ENCODE measurements around the gene ZNF653.
"Not testable (repeated sequence)": the region's sequence is repeated elsewhere in the genome, so short reads cannot be mapped to it uniquely, and the experiment has no call there.

The ZNF653 gene

DNA sequence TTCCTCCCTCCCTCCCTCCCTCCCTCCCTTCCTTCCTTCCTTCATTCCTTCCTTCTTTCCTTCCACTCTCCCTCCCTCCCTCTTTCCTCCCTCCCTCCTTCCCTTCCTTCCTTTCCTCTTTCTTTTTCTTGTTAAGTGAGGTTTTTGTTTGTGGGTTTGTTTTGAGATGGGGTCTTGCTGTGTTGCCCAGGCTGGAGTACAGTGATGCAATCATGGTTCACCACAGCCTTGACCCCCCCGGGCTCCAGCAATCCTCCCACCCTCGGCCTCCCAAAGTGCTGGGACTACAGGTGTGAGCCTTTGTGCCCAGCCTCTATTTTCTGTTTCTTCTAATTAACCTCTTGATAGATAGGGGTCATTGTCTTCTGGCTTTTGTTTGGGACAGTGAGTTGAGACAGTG is 44.2 kb downstream of the ZNF653 start:
- TF ChIP-seq, protein P1, sequence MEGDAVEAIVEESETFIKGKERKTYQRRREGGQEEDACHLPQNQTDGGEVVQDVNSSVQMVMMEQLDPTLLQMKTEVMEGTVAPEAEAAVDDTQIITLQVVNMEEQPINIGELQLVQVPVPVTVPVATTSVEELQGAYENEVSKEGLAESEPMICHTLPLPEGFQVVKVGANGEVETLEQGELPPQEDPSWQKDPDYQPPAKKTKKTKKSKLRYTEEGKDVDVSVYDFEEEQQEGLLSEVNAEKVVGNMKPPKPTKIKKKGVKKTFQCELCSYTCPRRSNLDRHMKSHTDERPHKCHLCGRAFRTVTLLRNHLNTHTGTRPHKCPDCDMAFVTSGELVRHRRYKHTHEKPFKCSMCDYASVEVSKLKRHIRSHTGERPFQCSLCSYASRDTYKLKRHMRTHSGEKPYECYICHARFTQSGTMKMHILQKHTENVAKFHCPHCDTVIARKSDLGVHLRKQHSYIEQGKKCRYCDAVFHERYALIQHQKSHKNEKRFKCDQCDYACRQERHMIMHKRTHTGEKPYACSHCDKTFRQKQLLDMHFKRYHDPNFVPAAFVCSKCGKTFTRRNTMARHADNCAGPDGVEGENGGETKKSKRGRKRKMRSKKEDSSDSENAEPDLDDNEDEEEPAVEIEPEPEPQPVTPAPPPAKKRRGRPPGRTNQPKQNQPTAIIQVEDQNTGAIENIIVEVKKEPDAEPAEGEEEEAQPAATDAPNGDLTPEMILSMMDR (IDR thresholded peaks at IDR 0.05; ENCODE audit: low read depth, low read length, missing control alignments), result no peak
- DNase-seq (ENCODE audit: extremely low read depth, low read depth), result no peak
- H3K4me3 ChIP-seq (replicated peaks; ENCODE audit: low read depth, low read length), result no peak overlapping the region

DNA sequence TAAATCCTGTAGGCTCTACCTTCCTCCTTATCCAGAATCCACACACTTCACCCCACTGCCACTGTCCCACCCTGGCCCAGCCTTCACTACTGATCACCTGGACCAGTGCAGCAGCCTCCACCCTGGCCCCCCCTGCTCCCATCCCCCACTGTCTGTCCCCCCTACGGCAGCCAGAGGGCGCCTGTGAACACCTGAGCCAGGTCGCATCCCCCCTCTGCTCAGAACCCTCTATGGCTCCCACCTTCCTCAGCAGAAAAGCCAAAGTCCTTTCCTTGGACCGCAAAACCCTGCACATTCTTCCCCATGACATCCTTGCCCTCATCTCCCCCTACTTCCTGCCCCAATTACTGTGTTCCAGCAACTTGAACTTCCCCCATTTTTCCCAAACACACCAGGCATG is 45.4 kb downstream of the ZNF653 start:
- no peak for DNase-seq (ENCODE audit: extremely low read depth, low read depth)
- H3K4me3 ChIP-seq (replicated peaks; ENCODE audit: low read depth, low read length), result no peak overlapping the region
- TF ChIP-seq, protein P1 (IDR thresholded peaks at IDR 0.05; ENCODE audit: low read depth, low read length, missing control alignments), result peak; percentile 41

- H3K4me3 ChIP-seq (replicated peaks; ENCODE audit: low read depth, low read length); DNase-seq (ENCODE audit: extremely low read depth, low read depth): not testable (repeated sequence)
Observed at GRCh38 chr19:11458912-11459311, 46.7 kb downstream of the ZNF653 start.

GRCh38 chr19:11458236-11458900 is 47.3 kb downstream of the ZNF653 start:
- H3K4me3 ChIP-seq (replicated peaks; ENCODE audit: low read depth, low read length), result no peak overlapping the region
- no peak for DNase-seq (ENCODE audit: extremely low read depth, low read depth)
- TF ChIP-seq, protein P1 (IDR thresholded peaks at IDR 0.05; ENCODE audit: low read depth, low read length, missing control alignments), result no peak

GRCh38 chr19:11457831-11458230 is 47.8 kb downstream of the ZNF653 start:
- DNase-seq (ENCODE audit: extremely low read depth, low read depth), result no peak
- no peak overlapping the region for H3K4me3 ChIP-seq (replicated peaks; ENCODE audit: low read depth, low read length)
- TF ChIP-seq, protein P1 (IDR thresholded peaks at IDR 0.05; ENCODE audit: low read depth, low read length, missing control alignments), result no peak

GRCh38 chr19:11457115-11457514 is 48.5 kb downstream of the ZNF653 start:
- no peak overlapping the region for H3K4me3 ChIP-seq (replicated peaks; ENCODE audit: low read depth, low read length)
- TF ChIP-seq, protein P1 (IDR thresholded peaks at IDR 0.05; ENCODE audit: low read depth, low read length, missing control alignments), result no peak
- no peak for DNase-seq (ENCODE audit: extremely low read depth, low read depth)

DNA sequence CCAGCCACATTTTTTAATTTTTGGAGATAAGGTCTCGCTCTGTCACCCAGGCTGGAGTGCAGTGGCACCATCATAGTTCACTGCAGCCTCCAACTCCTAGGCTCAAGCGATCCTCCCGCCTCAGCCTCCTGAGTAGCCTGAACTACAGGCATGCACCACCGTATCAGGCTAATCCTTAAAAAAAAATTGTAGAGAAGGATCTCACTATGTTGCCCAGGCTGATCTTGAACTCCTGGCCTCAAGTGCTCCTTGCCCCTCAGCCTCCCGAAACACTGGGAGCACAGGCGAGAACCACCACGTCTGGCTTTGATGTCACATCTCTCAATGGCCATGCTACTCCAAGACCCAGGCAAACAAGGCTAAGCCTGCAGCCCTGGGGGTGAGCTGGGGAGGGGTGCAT is 49.0 kb downstream of the ZNF653 start:
- no peak overlapping the region for H3K4me3 ChIP-seq (replicated peaks; ENCODE audit: low read depth, low read length)
- no peak for DNase-seq (ENCODE audit: extremely low read depth, low read depth)
- TF ChIP-seq, protein P1 (IDR thresholded peaks at IDR 0.05; ENCODE audit: low read depth, low read length, missing control alignments), result no peak

- H3K4me3 ChIP-seq (replicated peaks; ENCODE audit: low read depth, low read length); DNase-seq (ENCODE audit: extremely low read depth, low read depth): not testable (repeated sequence)
Observed at GRCh38 chr19:11455233-11455554, 50.4 kb downstream of the ZNF653 start.
